Measurements from ENCODE around the gene MT1X. TPM values are rescaled to one million over a fixed set of nuclear protein-coding genes. Genes with fewer than 3 reads are reported as not detected.

MT1X gene
- total RNA-seq, 1 experiment from 2014 or later = 74.3 TPM

- peaks cover 3% of the 10 kb centered on the region for H3K27me3 ChIP-seq (replicated peaks; ENCODE audit: insufficient read depth, low read depth, low read length, poor library complexity)
- ChIA-PET POLR2A (ENCODE audit: low non-redundant PET) (no interaction called here), CTCF (no interaction called here)
- H3K4me3 ChIP-seq (ENCODE audit: low read depth, low read length, poor library complexity, severe bottlenecking) = no peak overlapping the region
- no peaks in the 10 kb centered on the region for H3K9me3 ChIP-seq (ENCODE audit: low read depth, low read length, poor library complexity, severe bottlenecking)
- no peak for DNase-seq (ENCODE audit: low spot score)
- H3K36me3 ChIP-seq (ENCODE audit: insufficient read depth, low read length, poor library complexity, severe bottlenecking) = no peaks in the 10 kb centered on the region
- H3K4me1 ChIP-seq (ENCODE audit: insufficient read depth, low read length, poor library complexity, severe bottlenecking) = no peaks in the 10 kb centered on the region
- intact Hi-C loops (cut with micrococcal nuclease; ENCODE audit: unreplicated experiment) = no loop called here
- no peak overlapping the region for H3K27ac ChIP-seq (ENCODE audit: low read depth, low read length, poor library complexity, severe bottlenecking)
- no TSS peak for BruUV-seq (replicated peaks)
- no peak for TF ChIP-seq CTCF (conservative IDR thresholded peaks at IDR 0.05; ENCODE audit: low read depth, low read length)
- TF ChIP-seq EZH2 (IDR thresholded peaks at IDR 0.05; ENCODE audit: borderline replicate concordance, low read depth, low read length, poor library complexity, severe bottlenecking) = no peak
Measured at GRCh38 chr16:56649271-56649670, 33.0 kb upstream of the MT1X start.

DNA sequence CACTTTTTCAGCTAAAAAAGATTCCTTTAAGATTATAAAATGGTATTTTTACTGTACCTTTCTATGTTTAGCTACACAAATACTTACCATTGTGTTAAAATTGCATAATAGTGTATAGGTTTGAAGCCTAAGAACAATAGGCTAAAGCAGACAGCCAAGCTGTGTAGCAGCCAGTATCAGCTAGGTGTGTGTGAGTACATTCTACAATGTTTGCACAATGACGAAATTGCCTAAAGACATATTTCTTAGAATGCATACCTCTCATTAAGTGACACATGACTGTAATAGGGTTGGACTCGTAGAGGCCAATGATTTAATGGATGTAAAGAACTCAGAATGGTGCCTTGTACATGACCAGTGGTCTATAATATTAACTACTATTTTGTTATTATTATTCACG is 32.5 kb upstream of the MT1X start:
- Histone ChIP-seq H3K9me3 (ENCODE audit: low read depth, low read length, poor library complexity, severe bottlenecking) (no peaks in the 10 kb centered on the region), H3K36me3 (ENCODE audit: insufficient read depth, low read length, poor library complexity, severe bottlenecking) (no peaks in the 10 kb centered on the region), H3K4me1 (ENCODE audit: insufficient read depth, low read length, poor library complexity, severe bottlenecking) (no peaks in the 10 kb centered on the region), H3K27ac (ENCODE audit: low read depth, low read length, poor library complexity, severe bottlenecking) (no peak overlapping the region), H3K27me3 (replicated peaks; ENCODE audit: insufficient read depth, low read depth, low read length, poor library complexity) (peaks cover 3% of the 10 kb centered on the region), H3K4me3 (ENCODE audit: low read depth, low read length, poor library complexity, severe bottlenecking) (no peak overlapping the region)
- ChIA-PET POLR2A (ENCODE audit: low non-redundant PET) (no interaction called here), CTCF (no interaction called here)
- DNase-seq (ENCODE audit: low spot score) = no peak
- no TSS peak for BruUV-seq (replicated peaks)
- TF ChIP-seq CTCF (conservative IDR thresholded peaks at IDR 0.05; ENCODE audit: low read depth, low read length) (no peak), EZH2 (IDR thresholded peaks at IDR 0.05; ENCODE audit: borderline replicate concordance, low read depth, low read length, poor library complexity, severe bottlenecking) (no peak)
- intact Hi-C loops (cut with micrococcal nuclease; ENCODE audit: unreplicated experiment) = no loop called here

DNA sequence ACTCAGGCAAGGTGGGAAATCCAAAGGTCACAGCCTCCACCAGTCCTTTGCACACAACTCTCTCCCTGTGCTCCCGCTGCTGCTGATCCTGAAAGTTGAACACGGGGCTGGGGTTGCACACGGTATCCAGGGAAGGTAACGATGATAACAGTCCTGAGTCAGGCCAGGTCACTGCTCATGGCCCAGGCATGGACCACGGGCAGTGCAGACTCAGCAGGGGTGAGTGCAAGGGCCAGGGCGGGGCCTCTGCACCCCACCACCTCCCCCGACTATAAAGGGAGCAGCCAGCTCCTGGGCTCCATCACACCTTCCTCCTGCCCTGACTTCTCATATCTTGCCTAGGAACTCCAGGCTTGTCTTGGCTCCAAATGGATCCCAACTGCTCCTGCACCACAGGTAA is 30.7 kb upstream of the MT1X start, which contains the start of gene MT1B:
MT1B (plus strand) TSS at position 301 of the 400 bp plus-strand sequence; CDS start at position 369, 68 bp downstream.
- ChIA-PET POLR2A (ENCODE audit: low non-redundant PET) (no interaction called here), CTCF (no interaction called here)
- H3K4me1 ChIP-seq (ENCODE audit: insufficient read depth, low read length, poor library complexity, severe bottlenecking) = no peaks in the 10 kb centered on the region
- H3K27ac ChIP-seq (ENCODE audit: low read depth, low read length, poor library complexity, severe bottlenecking) = no peak within 1 kb of the TSS
- no peak for DNase-seq (ENCODE audit: low spot score)
- no peak within 1 kb of the TSS for H3K4me3 ChIP-seq (ENCODE audit: low read depth, low read length, poor library complexity, severe bottlenecking)
- BruUV-seq (replicated peaks) = no TSS peak
- H3K36me3 ChIP-seq (ENCODE audit: insufficient read depth, low read length, poor library complexity, severe bottlenecking) = no peaks in the 10 kb centered on the region
- no peaks in the 10 kb centered on the region for H3K9me3 ChIP-seq (ENCODE audit: low read depth, low read length, poor library complexity, severe bottlenecking)
- H3K27me3 ChIP-seq (replicated peaks; ENCODE audit: insufficient read depth, low read depth, low read length, poor library complexity) = peaks cover 3% of the 10 kb centered on the region
- intact Hi-C loops (cut with micrococcal nuclease; ENCODE audit: unreplicated experiment) = no loop called here
- TF ChIP-seq EZH2 (IDR thresholded peaks at IDR 0.05; ENCODE audit: borderline replicate concordance, low read depth, low read length, poor library complexity, severe bottlenecking) = no peak
- no peak for TF ChIP-seq CTCF (conservative IDR thresholded peaks at IDR 0.05; ENCODE audit: low read depth, low read length)
